H1 (cell line): Measurements from ENCODE around the gene ARHGEF26. TPM values are rescaled to one million over a fixed set of nuclear protein-coding genes. Genes with fewer than 3 reads are reported as not detected.

ENCODE experiments used
- CTCF ChIA-PET: fragments of 300-600 bp; sonication (Branson Sonifier 250); formaldehyde crosslinking; loops from one replicate; lab custom pipeline; 2021; ENCODE audit not compliant: partially characterized antibody; lab: Charles Lee
- POLR2A ChIA-PET: fragments of 300-600 bp; sonication (Branson Sonifier 250); formaldehyde crosslinking; loops from one replicate; lab custom pipeline; 2021; ENCODE audit warnings: inconsistent platforms; ENCODE audit not compliant: partially characterized antibody; lab: Charles Lee
- DNase-seq, 2 experiments: peaks; one replicate each; pipeline versions ENCODE4 v3.0.0 to v3.0.0-alpha.2; 2010 to 2022; ENCODE audit warnings: low spot score in 2 of 2, low read depth in 1 of 2, mixed read lengths in 1 of 2
- FAIRE-seq: peaks from 2 replicates; lab custom pipeline; 2011; peaks lifted over from hg19 to GRCh38; lab: Jason Lieb, UNC
- H2AFZ ChIP-seq: 2 replicates; pipeline ENCODE4 v1.8.1; 2012; ENCODE audit warnings: low read length, inconsistent platforms
- H2AK5ac ChIP-seq: 2 replicates; pipeline ENCODE4 v1.6.1; 2013; ENCODE audit warnings: low read depth, low read length
- H2BK120ac ChIP-seq: replicated peaks from 2 replicates; pipeline ENCODE3; 2013; ENCODE audit warnings: low read depth, low read length, inconsistent platforms
- H2BK12ac ChIP-seq: 2 replicates; pipeline ENCODE4 v1.6.1; 2013; ENCODE audit warnings: low read depth, low read length
- H2BK15ac ChIP-seq: 2 replicates; pipeline ENCODE4 v1.6.1; 2013; ENCODE audit warnings: low read length
- H2BK20ac ChIP-seq: 2 replicates; pipeline ENCODE4 v1.6.1; 2013; ENCODE audit warnings: low read length
- H2BK5ac ChIP-seq: 2 replicates; pipeline ENCODE4 v1.6.1; 2013; ENCODE audit warnings: low read depth, low read length
- H3K14ac ChIP-seq: 2 replicates; pipeline ENCODE4 v1.6.1; 2013; ENCODE audit warnings: inconsistent platforms; ENCODE audit not compliant: insufficient read length
- H3K18ac ChIP-seq: 2 replicates; pipeline ENCODE4 v1.6.1; 2013; ENCODE audit warnings: low read length; ENCODE audit errors: extremely low read depth
- H3K23ac ChIP-seq: 2 replicates; pipeline ENCODE4 v1.6.1; 2013; ENCODE audit warnings: inconsistent platforms; ENCODE audit not compliant: insufficient read length
- H3K23me2 ChIP-seq: 2 replicates; pipeline ENCODE4 v1.6.1; 2013; ENCODE audit warnings: low read depth, low read length
- H3K27ac ChIP-seq: 2 replicates; pipeline ENCODE4 v1.6.1; 2011; ENCODE audit warnings: low read depth, low read length, inconsistent platforms
- H3K27me3 ChIP-seq, 4 experiments: replicated peaks in 1 of 4; 1 replicate in 1 of 4; 2 replicates in 3 of 4; pipeline versions ENCODE4 v1.6.1 to v1.8.1; 2011 to 2013; ENCODE audit warnings: low read length in 3 of 4, mild to moderate bottlenecking in 3 of 4, inconsistent platforms in 2 of 4, mixed read lengths in 2 of 4, moderate library complexity in 1 of 4; ENCODE audit not compliant: control insufficient read depth in 3 of 4, insufficient read depth in 3 of 4; ENCODE audit errors: extremely low read depth in 1 of 4
- H3K36me3 ChIP-seq, 4 experiments: 2 replicates each; pipeline versions ENCODE4 v1.6.1 to v1.8.1; 2011 to 2013; ENCODE audit warnings: mild to moderate bottlenecking in 4 of 4, low read length in 3 of 4, moderate library complexity in 2 of 4, control low read depth in 1 of 4, inconsistent platforms in 1 of 4; ENCODE audit not compliant: insufficient read depth in 4 of 4, control insufficient read depth in 2 of 4
- H3K4ac ChIP-seq: replicated peaks from 2 replicates; pipeline ENCODE3; 2013; ENCODE audit warnings: low read length, low read depth, mixed read lengths, inconsistent platforms; ENCODE audit not compliant: insufficient read length
- H3K4me1 ChIP-seq, 4 experiments: replicated peaks in 1 of 4; 1 replicate in 1 of 4; 2 replicates in 3 of 4; pipeline versions ENCODE4 v1.6.1 to v1.8.1; 2011 to 2013; ENCODE audit warnings: low read length in 3 of 4, inconsistent platforms in 2 of 4, mixed read lengths in 1 of 4; ENCODE audit not compliant: insufficient read depth in 4 of 4, control insufficient read depth in 3 of 4
- H3K4me2 ChIP-seq, 2 experiments: 2 replicates each; pipeline versions ENCODE4 v1.6.1 to v1.8.1; 2011 to 2013; ENCODE audit warnings: low read depth in 2 of 2, low read length in 2 of 2, control low read depth in 1 of 2, inconsistent platforms in 1 of 2, mild to moderate bottlenecking in 1 of 2; ENCODE audit not compliant: insufficient read depth in 1 of 2
- H3K4me3 ChIP-seq, 4 experiments: fragments of 200-600, 300-600 bp in 1 of 4; sonication (generic), shearing (Covaris generic), sonication (Bioruptor Twin) in 1 of 4; 2 replicates each; pipeline versions ENCODE4 v1.5.1 to v1.8.1; 2011 to 2016; ENCODE audit warnings: low read length in 4 of 4, low read depth in 3 of 4, control low read depth in 2 of 4, inconsistent platforms in 2 of 4, mild to moderate bottlenecking in 2 of 4, mixed read lengths in 1 of 4, moderate library complexity in 1 of 4; ENCODE audit not compliant: insufficient read depth in 2 of 4; ENCODE audit errors: extremely low read depth in 1 of 4
- H3K56ac ChIP-seq: replicated peaks from 2 replicates; pipeline ENCODE3; 2013; ENCODE audit warnings: low read depth, mild to moderate bottlenecking, mixed read lengths, low read length, inconsistent platforms; ENCODE audit not compliant: insufficient read length
- H3K79me1 ChIP-seq: 2 replicates; pipeline ENCODE4 v1.6.1; 2013; ENCODE audit warnings: low read depth, low read length, control low read depth
- H3K79me2 ChIP-seq, 2 experiments: 2 replicates each; pipeline versions ENCODE4 v1.6.1 to v1.8.1; 2012 to 2013; ENCODE audit warnings: low read length in 2 of 2, mild to moderate bottlenecking in 2 of 2, inconsistent platforms in 1 of 2; ENCODE audit not compliant: insufficient read depth in 2 of 2, control insufficient read depth in 1 of 2
- H3K9ac ChIP-seq, 4 experiments: replicated peaks in 1 of 4; 1 replicate in 1 of 4; 2 replicates in 3 of 4; pipeline versions ENCODE4 v1.6.1 to v1.8.1; 2011 to 2013; ENCODE audit warnings: low read depth in 3 of 4, low read length in 3 of 4, control low read depth in 2 of 4, mild to moderate bottlenecking in 2 of 4, moderate library complexity in 2 of 4, inconsistent platforms in 1 of 4; ENCODE audit errors: extremely low read depth in 1 of 4
- H3K9me3 ChIP-seq, 2 experiments: 2 replicates each; pipeline versions ENCODE4 v1.6.1 to v1.8.1; 2012 to 2013; ENCODE audit warnings: mild to moderate bottlenecking in 2 of 2, moderate library complexity in 2 of 2, control low read depth in 1 of 2, inconsistent platforms in 1 of 2, low read depth in 1 of 2, low read length in 1 of 2, mixed read lengths in 1 of 2; ENCODE audit not compliant: insufficient read depth in 2 of 2
- H4K20me1 ChIP-seq, 2 experiments: replicated peaks in 1 of 2; 2 replicates each; pipeline versions ENCODE3 to v1.8.1; 2011 to 2013; ENCODE audit warnings: inconsistent platforms in 2 of 2, low read length in 2 of 2, mild to moderate bottlenecking in 1 of 2; ENCODE audit not compliant: insufficient read depth in 2 of 2, control insufficient read depth in 1 of 2
- H4K5ac ChIP-seq: 2 replicates; pipeline ENCODE4 v1.6.1; 2013; ENCODE audit warnings: low read length, low read depth, mixed read lengths, inconsistent platforms; ENCODE audit not compliant: insufficient read length
- H4K8ac ChIP-seq: 2 replicates; pipeline ENCODE4 v1.8.0; 2013; ENCODE audit warnings: mild to moderate bottlenecking, moderate library complexity, low read length, inconsistent platforms; ENCODE audit not compliant: insufficient read depth; ENCODE audit errors: extremely low read depth
- H4K91ac ChIP-seq: replicated peaks from 2 replicates; pipeline ENCODE3; 2013; ENCODE audit warnings: low read length, mixed read lengths, inconsistent platforms; ENCODE audit not compliant: insufficient read length
- JUND ChIP-seq: IDR thresholded peaks from 2 replicates; pipeline ENCODE4 v1.6.1; 2011; ENCODE audit warnings: mild to moderate bottlenecking, improper control_type of control experiment, low read length
- RXRA ChIP-seq: IDR thresholded peaks from 2 replicates; pipeline ENCODE4 v1.6.1; 2011; ENCODE audit warnings: low read depth, mild to moderate bottlenecking, low read length, moderate library complexity; ENCODE audit not compliant: insufficient read depth
- WGBS, 2 experiments: shearing (Covaris generic) in 1 of 2; methylation state at CpG; one replicate each; pipeline versions ENCODE4 v1.1.6 to v1.1.7; 2013 to 2015; ENCODE audit warnings: low lambda C conversion rate in 2 of 2, mixed read lengths in 2 of 2, inconsistent platforms in 1 of 2, low coverage in 1 of 2, missing lambda C conversion rate in 1 of 2; ENCODE audit not compliant: insufficient replicate concordance in 2 of 2, insufficient coverage in 1 of 2, insufficient read length in 1 of 2; ENCODE audit errors: extremely low coverage in 1 of 2, missing lambda C conversion rate in 1 of 2; 5-methylcytosine and 5-hydroxymethylcytosine counted together
- polyA plus RNA-seq, 7 experiments: library from polyadenylated mRNA; depleted of rRNA in 3 of 7; stranded (reverse) in 5 of 7; unstranded in 2 of 7; fragments of >200 nt in 5 of 7; fragments of 200-250 nt in 2 of 7; gene quantifications; 1 replicate in 5 of 7; 2 replicates in 1 of 7; 4 replicates in 1 of 7; pipeline versions ENCODE4 v1.2.1 to v1.2.3, GENCODE V29; 2011 to 2013; ENCODE audit warnings: missing spikeins in 2 of 7, mixed read lengths in 2 of 7
- total RNA-seq: library from RNA; stranded (reverse); fragmentation: NEBNext Ultra II Directional; extraction: Animal tissue kit (Norgen Biotek cat#: 25700); gene quantifications from 2 replicates; pipeline ENCODE4 v1.2.1, GENCODE V29; 2021

The ARHGEF26 gene
- total and polyA plus RNA-seq, 2 of the 8 experiments (the other 6 are each of a cell fraction or from before 2014, with no cell fraction given) = 3.1 to 15.6 TPM

DNA sequence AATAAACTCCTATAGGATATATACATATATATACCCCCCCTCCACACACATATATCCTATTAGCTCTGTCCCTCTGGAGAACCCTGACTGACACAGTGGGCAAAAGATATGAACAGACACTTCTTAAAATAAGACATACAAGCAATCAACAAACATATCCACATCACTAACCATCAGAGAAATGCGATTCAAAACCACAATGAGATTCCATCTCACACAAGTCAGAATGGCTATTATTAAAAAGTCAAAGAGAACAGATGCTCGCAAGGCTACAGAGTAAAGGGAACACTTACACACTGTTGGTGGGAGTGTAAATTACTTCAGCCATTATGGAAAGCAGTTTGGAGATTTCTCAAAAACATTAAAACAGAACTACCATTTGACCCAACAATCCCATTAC is 46.2 kb upstream of the ARHGEF26 start:
- 96% methylated on average over 2 of the region's 2 CpGs; no CpG with 5 or more reads in 1 of the 2 experiments for WGBS, 2 experiments
- no peak overlapping the region for H3K27ac ChIP-seq
- no peak for TF ChIP-seq JUND
- TF ChIP-seq RXRA = no peak
- H3K36me3 ChIP-seq = no peaks in the 10 kb centered on the region
- no peak overlapping the region for H3K9ac ChIP-seq
- H3K23ac ChIP-seq = no peak overlapping the region
- no peak overlapping the region for H4K5ac ChIP-seq
- H4K91ac ChIP-seq = no peak overlapping the region
- no peak overlapping the region for H3K14ac ChIP-seq
- H2BK5ac ChIP-seq = no peak overlapping the region
- ChIA-PET CTCF (no interaction called here), POLR2A (no interaction called here)
- no peaks in the 10 kb centered on the region for H3K79me1 ChIP-seq
- H4K20me1 ChIP-seq = no peaks in the 10 kb centered on the region
- H2BK12ac ChIP-seq = no peak overlapping the region
- no peaks in the 10 kb centered on the region for H3K9me3 ChIP-seq
- no peaks in the 10 kb centered on the region for H3K4me1 ChIP-seq
- H3K79me2 ChIP-seq = no peaks in the 10 kb centered on the region
- H2AFZ ChIP-seq = no peak overlapping the region
- DNase-seq = no peak
- no peak overlapping the region for H3K4me3 ChIP-seq
- no peak overlapping the region for H3K4me2 ChIP-seq
- H3K56ac ChIP-seq = no peak overlapping the region
- H2AK5ac ChIP-seq = no peak overlapping the region
- FAIRE-seq = no peak
- no peak overlapping the region for H2BK15ac ChIP-seq
- no peaks in the 10 kb centered on the region for H3K23me2 ChIP-seq
- H3K27me3 ChIP-seq = no peaks in the 10 kb centered on the region
- H3K18ac ChIP-seq = no peak overlapping the region
- no peak overlapping the region for H4K8ac ChIP-seq
- H2BK120ac ChIP-seq = no peak overlapping the region
- no peak overlapping the region for H2BK20ac ChIP-seq
- H3K4ac ChIP-seq = no peak overlapping the region
